Aorta (tissue), 5 donors: ENCODE measurements around the gene PMAIP1. TPM values are rescaled to one million over a fixed set of nuclear protein-coding genes. Genes with fewer than 3 reads are reported as not detected.

Experiments
- ATAC-seq: fragments of 200-7000 bp; cut with Tn5 transposase; one replicate; pipeline ENCODE4 v1.9.1; 2022; ENCODE audit warnings: moderate library complexity; ENCODE audit not compliant: low FRiP score
- DNase-seq, 2 donors: peaks; one replicate each; pipeline ENCODE4 v3.0.0-alpha.2; 2020
- H3K27ac ChIP-seq, 2 donors: one replicate each; pipeline ENCODE4 v1.5.1; 2013; ENCODE audit warnings: low read length in 2 of 2, mild to moderate bottlenecking in 2 of 2, moderate library complexity in 2 of 2, control low read depth in 1 of 2, inconsistent platforms in 1 of 2, low read depth in 1 of 2
- H3K27me3 ChIP-seq, 2 donors: one replicate each; pipeline ENCODE4 v1.6.1; 2013; ENCODE audit warnings: control low read depth in 1 of 2, low read length in 1 of 2, mild to moderate bottlenecking in 1 of 2, moderate library complexity in 1 of 2; ENCODE audit not compliant: insufficient read depth in 2 of 2, control insufficient read depth in 1 of 2
- H3K36me3 ChIP-seq, 2 donors: one replicate each; pipeline ENCODE4 v1.6.1; 2013; ENCODE audit warnings: control low read depth in 1 of 2, low read length in 1 of 2, mild to moderate bottlenecking in 1 of 2; ENCODE audit not compliant: insufficient read depth in 2 of 2, control insufficient read depth in 1 of 2
- H3K4me1 ChIP-seq, 2 donors: one replicate each; pipeline ENCODE4 v1.6.1; 2013; ENCODE audit warnings: low read length in 2 of 2, control low read depth in 1 of 2, mild to moderate bottlenecking in 1 of 2, moderate library complexity in 1 of 2; ENCODE audit not compliant: insufficient read depth in 2 of 2, control insufficient read depth in 1 of 2
- H3K4me3 ChIP-seq, 2 donors: one replicate each; pipeline ENCODE4 v1.5.1; 2013; ENCODE audit warnings: low read length in 2 of 2, control low read depth in 1 of 2, mild to moderate bottlenecking in 1 of 2
- H3K9me3 ChIP-seq: one replicate; pipeline ENCODE4 v1.6.1; 2013; ENCODE audit warnings: mild to moderate bottlenecking, low read length; ENCODE audit not compliant: control insufficient read depth
- WGBS, 2 donors: extraction: QIAGEN DNeasy Blood & Tissue Kit; methylation state at CpG; one replicate each; pipeline ENCODE4 v1.1.7; 2013; 5-methylcytosine and 5-hydroxymethylcytosine counted together
- intact Hi-C, 2 donors: fragments of 100-400 bp; cut with DNase I; formaldehyde crosslinking; loops; one replicate each; pipeline versions ENCODE4 v1.14.2 to v1.15.0; 2022
- polyA plus RNA-seq, 2 donors: library from polyadenylated mRNA; stranded (reverse); fragments of 200-250 nt; gene quantifications; one replicate each; pipeline ENCODE4 v1.2.3, GENCODE V29; 2013
- total RNA-seq, 2 donors: library from RNA; stranded (reverse); fragmentation: NEBNext Ultra II Directional; extraction: Animal tissue kit (Norgen Biotek cat#: 25700); gene quantifications; one replicate each; pipeline ENCODE4 v1.2.1, GENCODE V29; 2021
- donor health status: healthy with polysubstance abuse.
- donor health status: Bipolar disorder and iron deficiency.
- donor health status: DM: no; HTN: no; CAD: no.
- donor health status: DM: no; HTN: no; CAD: no.
- donor health status: DM: yes; HTN: yes; CAD: no.

PMAIP1 gene
- total and polyA plus RNA-seq, 4 donors: 0.20 to 1.3 (median 0.62) TPM

GRCh38 chr18:59929621-59930295 is 30.0 kb downstream of the PMAIP1 start:
- Histone ChIP-seq H3K27ac (no peak overlapping the region), H3K9me3 (peaks cover 2% of the 10 kb centered on the region), H3K4me1 (no peaks in the 10 kb centered on the region), H3K36me3 (no peaks in the 10 kb centered on the region), H3K4me3 (no peak overlapping the region), H3K27me3 (no peaks in the 10 kb centered on the region)
- ATAC-seq (no peak), DNase-seq (no peak)
- intact Hi-C loops: no loop called here
- WGBS, 2 donors: 69 to 77% methylated on average over 7 of the region's 7 CpGs

- H3K9me3 ChIP-seq: peaks cover 2% of the 10 kb centered on the region
- no peak overlapping the region for H3K4me3 ChIP-seq
- no peak overlapping the region for H3K27ac ChIP-seq
- intact Hi-C loops: no loop called here
- ATAC-seq (no peak), DNase-seq (no peak)
- WGBS, 2 donors: 82% methylated on average over 11 of the region's 11 CpGs
- H3K27me3 ChIP-seq: no peaks in the 10 kb centered on the region
- no peaks in the 10 kb centered on the region for H3K4me1 ChIP-seq
- H3K36me3 ChIP-seq: no peaks in the 10 kb centered on the region
Measured at GRCh38 chr18:59932401-59932800, 32.6 kb downstream of the PMAIP1 start.

DNA sequence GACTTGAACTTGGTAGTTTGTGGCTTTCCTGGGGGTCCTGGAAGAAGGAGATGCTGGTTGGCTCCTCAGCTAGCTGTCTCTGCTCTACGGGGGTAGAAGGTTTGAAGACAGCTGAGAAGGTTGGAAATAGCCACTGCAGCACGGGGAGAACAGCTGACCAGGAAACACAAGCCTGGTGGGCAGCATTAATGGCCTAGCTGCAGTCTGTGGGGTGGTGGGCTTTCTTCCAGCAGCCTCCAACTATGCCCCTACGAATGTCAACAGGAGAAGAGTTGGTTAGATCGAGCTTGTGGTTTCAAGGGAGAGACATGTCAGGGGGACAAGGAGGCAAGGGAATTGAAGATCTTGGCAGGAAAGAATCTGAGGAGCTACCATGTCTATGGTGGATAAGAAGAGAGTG is 38.9 kb downstream of the PMAIP1 start:
- ATAC-seq (no peak), DNase-seq (no peak)
- H3K9me3 ChIP-seq: no peaks in the 10 kb centered on the region
- 73 to 78% methylated on average over 4 of the region's 4 CpGs for WGBS, 2 donors
- H3K4me3 ChIP-seq: no peak overlapping the region
- H3K36me3 ChIP-seq: no peaks in the 10 kb centered on the region
- no peak overlapping the region for H3K27ac ChIP-seq
- H3K4me1 ChIP-seq: no peaks in the 10 kb centered on the region
- no peaks in the 10 kb centered on the region for H3K27me3 ChIP-seq
- intact Hi-C loops: no loop called here

- Histone ChIP-seq H3K27me3 (no peaks in the 10 kb centered on the region), H3K4me3 (no peak overlapping the region), H3K9me3 (no peaks in the 10 kb centered on the region), H3K27ac (no peak overlapping the region), H3K4me1 (no peaks in the 10 kb centered on the region), H3K36me3 (no peaks in the 10 kb centered on the region)
- intact Hi-C loops: no loop called here
- no peak for DNase-seq
- ATAC-seq: no peak
Measured at GRCh38 chr18:59939127-59939526, 39.3 kb downstream of the PMAIP1 start.

GRCh38 chr18:59940068-59940467 is 40.3 kb downstream of the PMAIP1 start:
- WGBS, 2 donors: 80 to 81% methylated on average over 2 of the region's 2 CpGs
- Histone ChIP-seq H3K4me3 (no peak overlapping the region), H3K27me3 (no peaks in the 10 kb centered on the region), H3K4me1 (no peaks in the 10 kb centered on the region), H3K27ac (no peak overlapping the region), H3K9me3 (no peaks in the 10 kb centered on the region), H3K36me3 (no peaks in the 10 kb centered on the region)
- intact Hi-C loops: no loop called here
- DNase-seq (no peak), ATAC-seq (no peak)

DNA sequence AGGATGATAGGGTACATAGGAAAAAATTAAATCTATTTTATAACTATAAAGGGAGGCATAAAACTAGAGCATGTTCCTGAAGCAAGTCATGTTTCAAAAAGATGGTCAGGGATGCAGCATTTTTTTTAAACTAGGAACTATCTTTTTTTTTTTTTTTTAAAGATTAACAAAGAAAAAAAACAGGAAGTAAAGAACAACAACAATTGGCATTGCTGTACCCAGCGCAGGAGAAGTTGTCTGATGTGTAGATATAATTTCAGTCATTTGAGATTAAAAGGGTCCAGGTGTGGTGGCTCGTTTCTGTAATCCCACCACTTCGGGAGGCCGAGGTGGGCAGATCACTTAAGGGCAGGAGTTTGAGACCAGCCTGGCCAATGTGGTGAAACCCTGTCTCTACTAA is 41.5 kb downstream of the PMAIP1 start:
- ATAC-seq (no peak), DNase-seq (no peak)
- H3K27me3 ChIP-seq: no peaks in the 10 kb centered on the region
- no peaks in the 10 kb centered on the region for H3K9me3 ChIP-seq
- H3K27ac ChIP-seq: no peak overlapping the region
- no peaks in the 10 kb centered on the region for H3K4me1 ChIP-seq
- H3K36me3 ChIP-seq: no peaks in the 10 kb centered on the region
- intact Hi-C loops: no loop called here
- 88 to 90% methylated on average over 4 of the region's 4 CpGs for WGBS, 2 donors
- no peak overlapping the region for H3K4me3 ChIP-seq

DNA sequence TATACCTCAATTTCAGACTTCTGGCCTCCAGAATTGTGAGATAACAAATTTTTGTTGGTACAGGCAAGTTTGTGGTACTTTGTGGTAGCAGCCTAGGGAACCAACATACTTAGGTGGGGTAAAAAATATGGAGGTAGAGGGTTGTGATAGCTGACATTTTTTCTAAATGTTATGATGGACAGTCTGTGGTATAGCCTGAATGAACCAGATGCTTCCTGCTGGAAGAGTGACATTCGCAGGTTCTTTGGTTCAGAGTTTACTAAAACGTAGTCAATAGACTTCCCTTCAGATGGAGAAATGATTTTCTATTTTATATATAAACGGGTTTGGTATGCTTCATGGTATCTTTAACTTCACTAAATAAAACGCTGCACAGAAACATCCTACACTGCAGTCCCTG is 42.8 kb downstream of the PMAIP1 start:
- H3K27ac ChIP-seq: no peak overlapping the region
- H3K4me1 ChIP-seq: no peaks in the 10 kb centered on the region
- no peaks in the 10 kb centered on the region for H3K27me3 ChIP-seq
- no peaks in the 10 kb centered on the region for H3K9me3 ChIP-seq
- no peak for ATAC-seq
- intact Hi-C loops: no loop called here
- DNase-seq: no peak
- WGBS, 2 donors: 76 to 80% methylated on average over 4 of the region's 4 CpGs
- H3K4me3 ChIP-seq: no peak overlapping the region
- H3K36me3 ChIP-seq: no peaks in the 10 kb centered on the region

- WGBS, 2 donors: 77 to 85% methylated on average over 2 of the region's 2 CpGs
- intact Hi-C loops: no loop called here
- H3K9me3 ChIP-seq: no peaks in the 10 kb centered on the region
- H3K36me3 ChIP-seq: no peaks in the 10 kb centered on the region
- no peak overlapping the region for H3K4me3 ChIP-seq
- H3K4me1 ChIP-seq: no peaks in the 10 kb centered on the region
- no peak for ATAC-seq
- no peak overlapping the region for H3K27ac ChIP-seq
- no peaks in the 10 kb centered on the region for H3K27me3 ChIP-seq
- no peak for DNase-seq
Measured at GRCh38 chr18:59945544-59945943, 45.7 kb downstream of the PMAIP1 start.

DNA sequence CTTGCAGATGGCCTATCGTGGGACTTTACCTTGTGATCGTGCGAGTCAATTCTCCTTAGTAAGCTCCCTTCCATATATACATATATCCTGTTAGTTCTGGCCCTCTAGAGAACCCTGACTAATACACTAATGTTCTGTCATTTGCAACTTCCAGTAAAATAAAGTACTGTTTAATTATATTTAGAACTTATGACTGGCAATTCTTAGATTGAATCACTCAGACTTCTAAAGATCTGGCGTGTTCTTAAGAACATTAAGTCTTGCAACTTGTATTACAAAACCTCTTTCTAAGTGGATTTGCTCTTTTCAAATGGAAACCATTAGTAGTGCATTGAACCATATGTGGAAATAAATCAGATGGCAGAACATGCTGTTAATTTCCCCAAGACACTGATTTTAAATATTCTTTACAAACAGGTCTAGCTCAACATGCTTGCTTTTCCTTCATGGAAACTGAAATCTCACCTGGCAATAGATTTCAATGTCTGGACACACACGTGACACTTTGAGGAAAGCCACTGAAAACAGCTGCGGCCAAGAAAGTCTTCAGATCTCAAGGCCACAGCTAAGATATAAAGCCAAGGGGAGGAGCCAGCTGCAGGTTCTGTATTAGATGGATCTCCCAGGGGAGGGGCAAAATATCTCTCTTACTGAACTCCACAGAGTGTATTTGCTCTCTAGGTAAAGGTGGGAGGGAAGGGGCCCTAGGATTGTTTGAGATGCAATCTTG is 50.6 kb downstream of the PMAIP1 start:
- H3K27me3 ChIP-seq: no peaks in the 10 kb centered on the region
- DNase-seq: no peak
- H3K4me3 ChIP-seq: no peak overlapping the region
- H3K9me3 ChIP-seq: no peaks in the 10 kb centered on the region
- intact Hi-C loops: no loop called here
- no peaks in the 10 kb centered on the region for H3K4me1 ChIP-seq
- no peak overlapping the region for H3K27ac ChIP-seq
- no peaks in the 10 kb centered on the region for H3K36me3 ChIP-seq
- 68 to 74% methylated on average over 6 of the region's 6 CpGs for WGBS, 2 donors
- ATAC-seq: no peak
